HL-60 (cell line): ENCODE measurements around the gene SEPTIN12.

Source experiments
- DNase-seq, 2 experiments: peaks; one replicate each; pipeline ENCODE4 v3.0.0-alpha.2; 2010 to 2020; ENCODE audit warnings: low read depth in 1 of 2, low spot score in 1 of 2
- H3K27ac ChIP-seq: fragments of 250-450 bp; sonication (Bioruptor Pico); replicated peaks from 2 replicates; pipeline ENCODE4 v1.5.1; 2020; ENCODE audit warnings: mild to moderate bottlenecking, moderate library complexity
- H3K27me3 ChIP-seq: fragments of 250-450 bp; sonication (Bioruptor Pico); 2 replicates; pipeline ENCODE4 v1.5.1; 2021; ENCODE audit warnings: mild to moderate bottlenecking, moderate library complexity; ENCODE audit not compliant: insufficient read depth, poor library complexity, severe bottlenecking
- H3K4me3 ChIP-seq: replicated peaks from 2 replicates; pipeline ENCODE4 v1.5.1; 2011; ENCODE audit warnings: mild to moderate bottlenecking, control low read depth, low read length; ENCODE audit not compliant: insufficient read depth
- GABPA ChIP-seq: IDR thresholded peaks from 2 replicates; pipeline ENCODE4 v1.6.1; 2012; ENCODE audit warnings: low read depth
- POLR2AphosphoS5 ChIP-seq: IDR thresholded peaks from 2 replicates; pipeline ENCODE4 v1.6.1; 2012; ENCODE audit warnings: low read depth
- SPI1 ChIP-seq: IDR thresholded peaks from 2 replicates; pipeline ENCODE4 v1.6.1; 2012; ENCODE audit warnings: low read depth, mild to moderate bottlenecking, borderline replicate concordance
- TF ChIP-seq, protein P1 (sequence below): IDR thresholded peaks from 2 replicates; pipeline ENCODE4 v1.6.1; 2012; ENCODE audit warnings: low read depth; ENCODE audit not compliant: insufficient replicate concordance
- TF ChIP-seq, protein P2 (sequence below): IDR thresholded peaks from one replicate; pipeline ENCODE4 v1.5.1; 2011; ENCODE audit warnings: low read length, control low read depth, inconsistent platforms; ENCODE audit not compliant: insufficient read depth

Gene SEPTIN12

DNA sequence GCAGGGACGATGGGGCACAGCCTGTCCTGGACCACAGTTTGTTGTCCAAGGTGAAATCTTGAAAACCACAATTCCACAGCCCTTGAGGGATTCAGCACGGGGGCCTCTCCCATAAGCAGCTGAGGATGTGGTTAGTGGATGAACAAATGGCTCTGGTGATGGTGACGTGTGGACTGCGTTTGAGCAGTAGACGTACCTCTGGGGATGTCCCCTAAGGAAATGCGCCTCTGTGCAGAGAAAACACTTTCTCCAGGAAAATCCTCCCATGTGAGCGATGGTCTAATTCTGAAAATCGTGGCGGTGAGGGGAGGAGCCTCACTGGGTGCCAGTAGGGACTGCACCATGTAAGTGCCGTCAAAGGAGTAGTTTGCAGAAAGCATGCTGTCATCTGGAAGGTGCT is 2.7 kb upstream of the SEPTIN12 start:
- Histone ChIP-seq H3K27me3 (no peaks in the 10 kb centered on the region), H3K4me3 (no peak overlapping the region), H3K27ac (no peak overlapping the region)
- TF ChIP-seq, protein P1, sequence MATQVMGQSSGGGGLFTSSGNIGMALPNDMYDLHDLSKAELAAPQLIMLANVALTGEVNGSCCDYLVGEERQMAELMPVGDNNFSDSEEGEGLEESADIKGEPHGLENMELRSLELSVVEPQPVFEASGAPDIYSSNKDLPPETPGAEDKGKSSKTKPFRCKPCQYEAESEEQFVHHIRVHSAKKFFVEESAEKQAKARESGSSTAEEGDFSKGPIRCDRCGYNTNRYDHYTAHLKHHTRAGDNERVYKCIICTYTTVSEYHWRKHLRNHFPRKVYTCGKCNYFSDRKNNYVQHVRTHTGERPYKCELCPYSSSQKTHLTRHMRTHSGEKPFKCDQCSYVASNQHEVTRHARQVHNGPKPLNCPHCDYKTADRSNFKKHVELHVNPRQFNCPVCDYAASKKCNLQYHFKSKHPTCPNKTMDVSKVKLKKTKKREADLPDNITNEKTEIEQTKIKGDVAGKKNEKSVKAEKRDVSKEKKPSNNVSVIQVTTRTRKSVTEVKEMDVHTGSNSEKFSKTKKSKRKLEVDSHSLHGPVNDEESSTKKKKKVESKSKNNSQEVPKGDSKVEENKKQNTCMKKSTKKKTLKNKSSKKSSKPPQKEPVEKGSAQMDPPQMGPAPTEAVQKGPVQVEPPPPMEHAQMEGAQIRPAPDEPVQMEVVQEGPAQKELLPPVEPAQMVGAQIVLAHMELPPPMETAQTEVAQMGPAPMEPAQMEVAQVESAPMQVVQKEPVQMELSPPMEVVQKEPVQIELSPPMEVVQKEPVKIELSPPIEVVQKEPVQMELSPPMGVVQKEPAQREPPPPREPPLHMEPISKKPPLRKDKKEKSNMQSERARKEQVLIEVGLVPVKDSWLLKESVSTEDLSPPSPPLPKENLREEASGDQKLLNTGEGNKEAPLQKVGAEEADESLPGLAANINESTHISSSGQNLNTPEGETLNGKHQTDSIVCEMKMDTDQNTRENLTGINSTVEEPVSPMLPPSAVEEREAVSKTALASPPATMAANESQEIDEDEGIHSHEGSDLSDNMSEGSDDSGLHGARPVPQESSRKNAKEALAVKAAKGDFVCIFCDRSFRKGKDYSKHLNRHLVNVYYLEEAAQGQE, result no peak
- TF ChIP-seq POLR2AphosphoS5 (no peak), SPI1 (no peak), GABPA (no peak)
- TF ChIP-seq, protein P2, sequence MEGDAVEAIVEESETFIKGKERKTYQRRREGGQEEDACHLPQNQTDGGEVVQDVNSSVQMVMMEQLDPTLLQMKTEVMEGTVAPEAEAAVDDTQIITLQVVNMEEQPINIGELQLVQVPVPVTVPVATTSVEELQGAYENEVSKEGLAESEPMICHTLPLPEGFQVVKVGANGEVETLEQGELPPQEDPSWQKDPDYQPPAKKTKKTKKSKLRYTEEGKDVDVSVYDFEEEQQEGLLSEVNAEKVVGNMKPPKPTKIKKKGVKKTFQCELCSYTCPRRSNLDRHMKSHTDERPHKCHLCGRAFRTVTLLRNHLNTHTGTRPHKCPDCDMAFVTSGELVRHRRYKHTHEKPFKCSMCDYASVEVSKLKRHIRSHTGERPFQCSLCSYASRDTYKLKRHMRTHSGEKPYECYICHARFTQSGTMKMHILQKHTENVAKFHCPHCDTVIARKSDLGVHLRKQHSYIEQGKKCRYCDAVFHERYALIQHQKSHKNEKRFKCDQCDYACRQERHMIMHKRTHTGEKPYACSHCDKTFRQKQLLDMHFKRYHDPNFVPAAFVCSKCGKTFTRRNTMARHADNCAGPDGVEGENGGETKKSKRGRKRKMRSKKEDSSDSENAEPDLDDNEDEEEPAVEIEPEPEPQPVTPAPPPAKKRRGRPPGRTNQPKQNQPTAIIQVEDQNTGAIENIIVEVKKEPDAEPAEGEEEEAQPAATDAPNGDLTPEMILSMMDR, result no peak
- no peak for DNase-seq

- no peak overlapping the region for H3K27ac ChIP-seq
- no peak for TF ChIP-seq POLR2AphosphoS5
- TF ChIP-seq, protein P1, result no peak
- TF ChIP-seq, protein P2, result no peak
- no peak for TF ChIP-seq SPI1
- DNase-seq, result no peak
- no peak overlapping the region for H3K4me3 ChIP-seq
- H3K27me3 ChIP-seq, result no peaks in the 10 kb centered on the region
These were observed 2.1 kb upstream of the SEPTIN12 start for GRCh38 chr16:4790261-4790660.

DNA sequence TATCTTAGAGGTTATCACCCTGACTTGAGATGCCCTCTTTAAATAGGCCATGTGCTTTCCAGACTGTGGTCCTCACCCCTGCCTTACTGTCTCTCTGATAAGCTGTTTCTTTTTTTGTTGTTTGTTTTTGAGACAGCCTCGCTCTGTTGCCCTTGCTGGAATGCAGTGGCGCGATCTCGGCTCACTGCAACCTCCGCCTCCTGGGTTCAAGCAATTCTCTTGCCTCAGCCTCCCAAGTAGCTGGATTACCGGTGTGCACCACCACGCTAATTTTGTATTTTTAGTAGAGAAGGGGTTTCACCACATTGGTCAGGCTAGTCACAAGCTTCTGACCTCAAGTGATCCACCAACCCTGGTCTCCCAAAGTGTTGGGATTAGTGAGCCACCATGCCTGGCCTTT is 765 bp upstream of the SEPTIN12 start:
- TF ChIP-seq SPI1 (no peak), POLR2AphosphoS5 (no peak), GABPA (no peak)
- TF ChIP-seq, protein P1, result no peak
- TF ChIP-seq, protein P2, result no peak
- H3K27ac ChIP-seq, result no peak overlapping the region
- no peaks in the 10 kb centered on the region for H3K27me3 ChIP-seq
- no peak for DNase-seq
- no peak overlapping the region for H3K4me3 ChIP-seq
